BJ (cell line): ENCODE data around the gene PLCH2. TPM values are rescaled to one million over a fixed set of nuclear protein-coding genes. Genes with fewer than 3 reads are reported as not detected.

Experiments
- CTCF ChIA-PET: fragments of 350-600 bp; formaldehyde crosslinking; extraction: SDS; loops from one replicate; lab custom pipeline; 2021; ENCODE audit warnings: antibody characterized with exemption, inconsistent platforms; lab: Yijun Ruan, JAX
- POLR2A ChIA-PET: fragments of 300-600 bp; sonication (Branson Sonifier 250); formaldehyde crosslinking; extraction: SDS; loops from one replicate; lab custom pipeline; 2021; ENCODE audit warnings: antibody characterized with exemption; lab: Charles Lee
- DNase-seq: peaks from one replicate; pipeline ENCODE4 v3.0.0-alpha.2; 2011; ENCODE audit warnings: low read depth
- H3K27me3 ChIP-seq: 2 replicates; pipeline ENCODE4 v1.6.0; 2011; ENCODE audit warnings: low read length; ENCODE audit not compliant: control insufficient read depth, insufficient read depth
- H3K36me3 ChIP-seq: 2 replicates; pipeline ENCODE4 v1.5.1; 2011; ENCODE audit warnings: low read length; ENCODE audit not compliant: control insufficient read depth, insufficient read depth
- H3K4me3 ChIP-seq: 2 replicates; pipeline ENCODE4 v1.5.1; 2011; ENCODE audit warnings: low read depth, mild to moderate bottlenecking, control low read depth, low read length
- polyA plus RNA-seq: library from polyadenylated mRNA; depleted of rRNA; stranded (reverse); fragments of >200 nt; gene quantifications from 2 replicates; pipeline ENCODE4 v1.2.3, GENCODE V29; 2011
- TF ChIP-seq, protein P1 (sequence below): IDR thresholded peaks from 2 replicates; pipeline ENCODE4 v1.5.1; 2011; ENCODE audit warnings: low read depth, mild to moderate bottlenecking, control low read depth, inconsistent platforms, low read length, moderate library complexity; ENCODE audit not compliant: insufficient read depth

PLCH2 gene
- polyA plus RNA-seq, 1 experiment, result 0.06 TPM

DNA sequence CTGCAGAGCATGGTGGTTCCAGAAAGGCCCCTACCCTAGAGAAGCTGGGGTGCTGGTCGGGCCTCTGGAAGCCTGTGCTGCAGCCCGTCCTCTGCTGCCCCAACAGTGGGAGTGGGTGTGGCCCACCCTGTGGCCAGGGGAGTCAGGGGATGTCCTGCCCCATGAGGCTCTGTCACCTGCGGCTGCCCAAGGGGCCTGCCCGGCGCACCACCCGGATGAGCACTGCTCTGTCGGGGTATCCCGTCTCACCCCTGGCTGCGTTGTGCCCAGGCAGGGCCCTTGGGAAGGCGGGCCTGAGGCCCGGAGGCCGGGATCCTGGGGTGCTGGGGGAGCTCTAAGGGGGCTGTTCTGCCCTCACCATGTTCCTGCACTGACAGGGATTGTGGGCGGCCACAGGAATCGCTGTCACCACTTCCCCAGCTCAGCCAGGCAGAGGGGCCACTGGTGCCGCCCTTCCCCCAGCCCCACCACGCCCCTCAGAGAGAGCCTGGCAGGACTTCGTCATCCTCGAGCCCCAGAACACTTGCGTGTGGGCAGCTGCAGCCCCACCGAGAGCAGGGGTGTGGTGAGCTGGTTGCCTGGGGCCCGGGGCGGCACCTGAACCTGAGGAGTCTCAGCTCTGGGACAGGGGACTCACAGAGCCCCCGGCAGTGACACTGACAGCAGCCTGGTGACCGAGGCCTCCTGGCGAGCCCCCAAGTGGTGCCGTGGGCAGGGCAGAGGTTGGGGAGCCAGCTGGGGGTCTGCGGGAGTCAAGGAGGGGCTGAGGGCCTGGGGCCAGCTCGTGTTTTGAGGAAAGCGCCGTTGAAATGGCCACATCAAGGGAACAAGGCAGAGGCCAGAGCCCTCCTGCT is 30.1 kb downstream of the PLCH2 start:
- CTCF ChIA-PET, result interaction anchor here (1.5 kb wide), 1 partner anchor 9 kb away, joined by 3 read pairs; no protein-coding TSS in a partner anchor
- Histone ChIP-seq H3K4me3 (no peak overlapping the region), H3K36me3 (peaks cover 17% of the 10 kb centered on the region), H3K27me3 (peaks cover 10% of the 10 kb centered on the region)
- POLR2A ChIA-PET, result no interaction called here
- TF ChIP-seq, protein P1, sequence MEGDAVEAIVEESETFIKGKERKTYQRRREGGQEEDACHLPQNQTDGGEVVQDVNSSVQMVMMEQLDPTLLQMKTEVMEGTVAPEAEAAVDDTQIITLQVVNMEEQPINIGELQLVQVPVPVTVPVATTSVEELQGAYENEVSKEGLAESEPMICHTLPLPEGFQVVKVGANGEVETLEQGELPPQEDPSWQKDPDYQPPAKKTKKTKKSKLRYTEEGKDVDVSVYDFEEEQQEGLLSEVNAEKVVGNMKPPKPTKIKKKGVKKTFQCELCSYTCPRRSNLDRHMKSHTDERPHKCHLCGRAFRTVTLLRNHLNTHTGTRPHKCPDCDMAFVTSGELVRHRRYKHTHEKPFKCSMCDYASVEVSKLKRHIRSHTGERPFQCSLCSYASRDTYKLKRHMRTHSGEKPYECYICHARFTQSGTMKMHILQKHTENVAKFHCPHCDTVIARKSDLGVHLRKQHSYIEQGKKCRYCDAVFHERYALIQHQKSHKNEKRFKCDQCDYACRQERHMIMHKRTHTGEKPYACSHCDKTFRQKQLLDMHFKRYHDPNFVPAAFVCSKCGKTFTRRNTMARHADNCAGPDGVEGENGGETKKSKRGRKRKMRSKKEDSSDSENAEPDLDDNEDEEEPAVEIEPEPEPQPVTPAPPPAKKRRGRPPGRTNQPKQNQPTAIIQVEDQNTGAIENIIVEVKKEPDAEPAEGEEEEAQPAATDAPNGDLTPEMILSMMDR, result no peak
- DNase-seq, result no peak

- TF ChIP-seq, protein P1, result no peak
- H3K27me3 ChIP-seq, result peaks cover 10% of the 10 kb centered on the region
- ChIA-PET CTCF (interaction anchor here (1.2 kb wide), 1 partner anchor 17 kb away, joined by 3 read pairs; no protein-coding TSS in a partner anchor), POLR2A (no interaction called here)
- H3K36me3 ChIP-seq, result peaks cover 20% of the 10 kb centered on the region
- H3K4me3 ChIP-seq, result no peak overlapping the region
- DNase-seq, result no peak
Measured at GRCh38 chr1:2506901-2507565, 30.9 kb downstream of the PLCH2 start.

DNA sequence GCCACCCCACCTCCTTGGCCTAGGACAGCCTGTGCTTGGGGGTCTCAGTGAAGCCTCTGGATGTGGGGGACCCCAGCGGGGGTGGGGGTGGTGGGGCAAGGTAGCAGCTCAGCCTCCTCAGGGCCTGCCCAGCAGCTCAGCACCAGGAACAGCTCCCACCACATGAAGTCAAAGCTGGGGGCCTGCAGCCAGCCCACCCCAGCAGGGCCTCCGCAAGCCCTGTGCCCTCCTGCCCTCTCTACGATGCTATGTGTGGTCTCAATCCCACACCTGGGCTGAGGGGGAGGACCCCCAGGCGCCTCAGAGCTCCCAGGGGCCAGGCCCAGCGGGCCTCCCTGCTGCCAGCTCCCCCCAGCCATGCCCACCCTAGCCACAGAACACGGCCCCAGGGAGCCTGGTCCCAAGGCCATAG is 31.7 kb downstream of the PLCH2 start:
- Histone ChIP-seq H3K36me3 (peaks cover 23% of the 10 kb centered on the region), H3K4me3 (no peak overlapping the region), H3K27me3 (peaks cover 10% of the 10 kb centered on the region)
- ChIA-PET CTCF (interaction anchor here (1.2 kb wide), 1 partner anchor 17 kb away, joined by 3 read pairs; no protein-coding TSS in a partner anchor), POLR2A (no interaction called here)
- no peak for DNase-seq
- TF ChIP-seq, protein P1, result no peak

DNA sequence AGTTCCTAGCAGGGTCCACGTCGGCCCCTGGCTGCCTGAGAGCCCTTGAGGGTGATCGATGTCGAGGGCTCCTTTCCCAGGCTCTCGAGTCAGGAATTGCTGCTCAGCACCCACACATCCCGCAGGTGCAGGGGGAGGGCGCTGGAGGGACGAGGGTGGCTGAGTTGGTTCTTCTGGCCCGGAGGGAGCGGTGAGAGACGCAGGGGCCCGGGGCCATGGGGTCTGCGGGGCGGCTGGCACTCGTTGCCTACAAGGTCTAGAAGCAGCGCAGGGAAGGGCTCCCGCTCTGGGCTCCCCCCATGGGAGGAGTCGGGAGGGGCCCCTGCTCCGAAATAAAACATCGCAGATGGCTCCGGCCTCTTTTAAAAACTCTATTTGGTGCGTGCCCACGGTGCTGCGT is 32.1 kb downstream of the PLCH2 start:
- POLR2A ChIA-PET, result no interaction called here
- H3K36me3 ChIP-seq, result peaks cover 23% of the 10 kb centered on the region
- DNase-seq, result no peak
- no peak overlapping the region for H3K4me3 ChIP-seq
- peaks cover 6% of the 10 kb centered on the region; the same call in 1 of the 2 replicates for H3K27me3 ChIP-seq
- CTCF ChIA-PET, result interaction anchor here (1.2 kb wide), 1 partner anchor 16 kb away, joined by 3 read pairs; no protein-coding TSS in a partner anchor
- TF ChIP-seq, protein P1, result no peak

DNA sequence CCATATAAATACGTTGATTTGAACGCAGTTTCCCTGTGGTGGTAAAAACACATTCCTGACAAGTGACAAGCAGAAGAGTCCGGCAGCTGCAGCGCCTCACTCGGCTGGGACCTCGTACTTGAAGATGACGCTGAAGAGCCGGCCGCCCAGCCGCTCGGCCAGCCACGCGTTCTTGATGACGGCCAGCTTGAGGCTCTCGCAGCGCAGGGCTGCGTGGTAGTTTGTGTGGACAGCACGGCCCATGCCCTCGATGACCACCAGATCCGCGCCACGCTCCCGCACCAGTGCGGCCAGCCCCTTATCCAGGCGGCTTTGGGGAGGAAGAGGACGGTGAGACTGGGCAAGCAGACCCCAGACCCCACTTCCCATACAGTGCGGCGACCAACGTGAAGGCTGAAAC is 32.7 kb downstream of the PLCH2 start:
- POLR2A ChIA-PET, result no interaction called here
- TF ChIP-seq, protein P1, result no peak
- peaks cover 6% of the 10 kb centered on the region; the same call in 1 of the 2 replicates for H3K27me3 ChIP-seq
- CTCF ChIA-PET, result no interaction called here
- no peak overlapping the region for H3K4me3 ChIP-seq
- H3K36me3 ChIP-seq, result peaks cover 27% of the 10 kb centered on the region
- DNase-seq, result no peak
